GM04503 (cell line): Measurements from ENCODE around the gene ANKRD65.
"Not testable (repeated sequence)": the region's sequence is repeated elsewhere in the genome, so short reads cannot be mapped to it uniquely, and the experiment has no call there.

Experiments
- DNase-seq: peaks from one replicate; pipeline ENCODE4 v3.0.0-alpha.2; 2012; ENCODE audit warnings: low read depth

ANKRD65 gene

DNA sequence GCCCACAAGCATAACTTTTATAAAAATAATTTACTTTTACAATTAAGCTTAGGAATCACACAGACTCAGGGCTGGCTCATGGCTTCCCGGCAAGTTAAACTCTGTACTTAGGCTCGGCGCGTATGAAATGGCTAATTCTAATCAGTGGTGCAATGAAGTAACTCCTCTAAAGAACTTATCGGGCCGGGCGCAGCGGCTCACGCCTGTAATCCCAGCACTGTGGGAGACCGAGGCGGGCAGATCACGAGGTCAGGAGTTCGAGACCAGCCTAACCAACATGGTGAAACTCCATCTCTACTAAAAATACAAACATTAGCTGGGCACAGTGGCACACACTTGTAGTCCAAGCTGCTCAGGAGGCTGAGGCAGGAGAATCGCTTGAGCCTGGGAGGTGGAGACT, 51.0 kb downstream of the ANKRD65 start:
- DNase-seq = not testable (repeated sequence)
